Esophagus (tissue), 2 donors: ENCODE results near the gene PCYT2. TPM values are rescaled to one million over a fixed set of nuclear protein-coding genes. Genes with fewer than 3 reads are reported as not detected.

Source experiments
- H3K27ac ChIP-seq, 2 donors: one replicate each; pipeline ENCODE4 v1.5.1; 2013; ENCODE audit warnings: low read depth in 2 of 2, mild to moderate bottlenecking in 2 of 2, inconsistent platforms in 1 of 2, low read length in 1 of 2, moderate library complexity in 1 of 2
- H3K27me3 ChIP-seq, 2 donors: one replicate each; pipeline ENCODE4 v1.6.1; 2013; ENCODE audit warnings: low read length in 2 of 2, control low read depth in 1 of 2, mild to moderate bottlenecking in 1 of 2; ENCODE audit not compliant: insufficient read depth in 2 of 2, control insufficient read depth in 1 of 2
- H3K36me3 ChIP-seq, 2 donors: one replicate each; pipeline ENCODE4 v1.6.1; 2013; ENCODE audit warnings: low read length in 1 of 2; ENCODE audit not compliant: control insufficient read depth in 2 of 2, insufficient read depth in 2 of 2
- H3K4me1 ChIP-seq, 2 donors: one replicate each; pipeline ENCODE4 v1.6.1; 2013; ENCODE audit warnings: low read length in 1 of 2; ENCODE audit not compliant: control insufficient read depth in 2 of 2, insufficient read depth in 2 of 2
- H3K4me3 ChIP-seq, 2 donors: one replicate each; pipeline ENCODE4 v1.5.1; 2013; ENCODE audit warnings: low read length in 2 of 2, mild to moderate bottlenecking in 2 of 2, low read depth in 1 of 2, moderate library complexity in 1 of 2
- H3K9me3 ChIP-seq, 2 donors: one replicate each; pipeline ENCODE4 v1.6.1; 2013; ENCODE audit warnings: mild to moderate bottlenecking in 2 of 2, low read depth in 1 of 2, low read length in 1 of 2, moderate library complexity in 1 of 2; ENCODE audit not compliant: control insufficient read depth in 2 of 2, insufficient read depth in 1 of 2
- WGBS, 2 donors: extraction: QIAGEN DNeasy Blood & Tissue Kit; methylation state at CpG; one replicate each; pipeline ENCODE4 v1.1.7; 2013; 5-methylcytosine and 5-hydroxymethylcytosine counted together
- polyA plus RNA-seq, 2 donors: library from polyadenylated mRNA; stranded (reverse); fragments of 200-250 nt; gene quantifications; one replicate each; pipeline ENCODE4 v1.2.3, GENCODE V29; 2013
- donor health status: healthy with polysubstance abuse.
- donor health status: Bipolar disorder and iron deficiency.

The PCYT2 gene
- polyA plus RNA-seq, 2 donors: 23.1 to 46.5 TPM

- Histone ChIP-seq H3K27ac (peak overlapping the region; percentile 23 to 68), H3K9me3 (no peaks in the 10 kb centered on the region), H3K36me3 (peaks cover 8 to 28% of the 10 kb centered on the region in 2 donors), H3K4me3 (no peak overlapping the region), H3K4me1 (peaks cover 3 to 26% of the 10 kb centered on the region in 2 donors), H3K27me3 (no peaks in the 10 kb centered on the region)
- WGBS, 2 donors: 59 to 60% methylated on average over 26 to 28 of the region's 28 CpGs
These were observed 43.1 kb downstream of the PCYT2 start for GRCh38 chr17:81867991-81868673.

GRCh38 chr17:81867170-81867990 is 43.8 kb downstream of the PCYT2 start:
- Histone ChIP-seq H3K4me3 (no peak overlapping the region), H3K9me3 (no peaks in the 10 kb centered on the region), H3K4me1 (peaks cover 3 to 24% of the 10 kb centered on the region in 2 donors), H3K27ac (peak overlapping the region; percentile 23 to 68), H3K27me3 (no peaks in the 10 kb centered on the region), H3K36me3 (peaks cover 8 to 29% of the 10 kb centered on the region in 2 donors)
- WGBS, 2 donors: 38 to 42% methylated on average over 23 of the region's 23 CpGs

DNA sequence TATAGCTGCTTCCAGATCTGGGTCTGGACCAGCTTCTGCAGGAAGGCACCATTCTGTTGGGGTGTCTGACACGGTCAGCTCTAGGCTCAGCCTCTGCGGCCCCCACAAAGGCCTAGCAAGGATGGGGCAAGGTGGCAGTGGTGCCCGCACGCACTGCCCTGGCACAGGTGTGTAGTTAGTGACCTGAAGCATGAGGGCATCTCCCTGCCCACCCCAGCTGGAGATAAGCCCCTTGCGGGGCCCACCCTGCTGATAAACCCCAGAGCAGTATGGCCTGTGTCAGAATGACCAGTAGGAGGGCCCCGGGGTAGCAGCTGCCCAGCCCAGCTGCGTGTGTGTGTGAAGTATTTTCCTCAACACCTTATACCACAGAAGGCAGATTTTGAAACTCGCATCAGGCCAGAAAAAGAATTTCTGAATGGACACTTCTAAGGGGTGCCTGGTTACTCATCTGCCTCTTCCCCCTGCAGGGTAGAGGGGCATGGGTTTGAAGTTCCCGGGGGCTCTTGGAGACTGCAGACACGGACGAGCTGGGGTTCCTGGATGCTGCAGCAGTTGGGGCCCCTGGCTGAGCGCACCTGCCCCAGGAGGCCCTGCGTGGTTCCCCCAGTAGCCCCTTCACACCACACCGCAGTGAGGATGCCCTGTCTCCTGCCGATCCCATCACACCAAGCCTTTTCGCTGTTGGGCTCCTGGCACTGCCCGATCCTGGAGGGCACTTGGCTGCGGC is 44.6 kb downstream of the PCYT2 start:
- H3K4me3 ChIP-seq: no peak overlapping the region
- no peaks in the 10 kb centered on the region for H3K27me3 ChIP-seq
- peaks cover 3 to 24% of the 10 kb centered on the region in 2 donors for H3K4me1 ChIP-seq
- no peaks in the 10 kb centered on the region for H3K9me3 ChIP-seq
- H3K36me3 ChIP-seq: peaks cover 8 to 29% of the 10 kb centered on the region in 2 donors
- whole genome bisulfite sequencing, 2 donors: 72 to 79% methylated on average over 18 of the region's 18 CpGs
- peak overlapping the region; percentile 13 to 68 for H3K27ac ChIP-seq

GRCh38 chr17:81865733-81866439 is 45.3 kb downstream of the PCYT2 start:
- peak overlapping the region in 1 of 2 donors; percentile 53 for H3K27ac ChIP-seq
- peaks cover 8 to 29% of the 10 kb centered on the region in 2 donors for H3K36me3 ChIP-seq
- H3K4me3 ChIP-seq: no peak overlapping the region
- no peaks in the 10 kb centered on the region for H3K27me3 ChIP-seq
- H3K9me3 ChIP-seq: no peaks in the 10 kb centered on the region
- WGBS, 2 donors: 43 to 61% methylated on average over 18 of the region's 18 CpGs
- H3K4me1 ChIP-seq: peaks cover 3 to 24% of the 10 kb centered on the region in 2 donors

DNA sequence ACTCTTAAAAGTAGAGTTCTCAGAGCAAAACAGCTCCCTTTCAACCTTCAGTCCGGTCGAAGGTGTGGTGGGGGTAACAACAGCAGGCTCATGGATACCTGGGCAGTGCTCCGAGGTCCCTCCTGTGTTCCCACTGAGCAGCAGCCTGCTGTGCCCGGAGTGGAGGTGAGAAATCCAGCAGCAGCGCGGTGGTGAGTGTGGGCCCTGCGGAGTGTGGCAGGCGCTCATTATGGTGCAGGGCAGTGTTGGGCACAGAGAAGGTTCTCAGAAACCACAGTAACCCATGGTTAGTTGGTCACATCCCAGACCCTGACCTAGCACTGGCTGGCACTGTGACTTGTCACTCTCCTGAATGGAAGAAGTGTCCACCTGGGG is 45.9 kb downstream of the PCYT2 start:
- H3K4me3 ChIP-seq: no peak overlapping the region
- H3K9me3 ChIP-seq: no peaks in the 10 kb centered on the region
- peak overlapping the region in 1 of 2 donors; percentile 53 for H3K27ac ChIP-seq
- peaks cover 8 to 29% of the 10 kb centered on the region in 2 donors for H3K36me3 ChIP-seq
- peaks cover 3 to 24% of the 10 kb centered on the region in 2 donors for H3K4me1 ChIP-seq
- WGBS, 2 donors: 77 to 93% methylated on average over 8 of the region's 8 CpGs
- no peaks in the 10 kb centered on the region for H3K27me3 ChIP-seq

GRCh38 chr17:81863833-81864768 is 47.1 kb downstream of the PCYT2 start:
- Histone ChIP-seq H3K4me3 (no peak overlapping the region), H3K27me3 (no peaks in the 10 kb centered on the region), H3K27ac (peak overlapping the region; percentile 2 to 67), H3K4me1 (peaks cover 0 to 18% of the 10 kb centered on the region in 2 donors), H3K9me3 (no peaks in the 10 kb centered on the region), H3K36me3 (peaks cover 0 to 24% of the 10 kb centered on the region in 2 donors)
- 68 to 73% methylated on average over 9 of the region's 9 CpGs for WGBS, 2 donors

- H3K27me3 ChIP-seq: no peaks in the 10 kb centered on the region
- 70 to 80% methylated on average over 6 of the region's 6 CpGs for WGBS, 2 donors
- H3K9me3 ChIP-seq: no peaks in the 10 kb centered on the region
- H3K36me3 ChIP-seq: peaks cover 0 to 25% of the 10 kb centered on the region in 2 donors
- H3K4me3 ChIP-seq: no peak overlapping the region
- peak overlapping the region; percentile 2 to 42 for H3K27ac ChIP-seq
- peaks cover 3 to 20% of the 10 kb centered on the region in 2 donors for H3K4me1 ChIP-seq
These were observed 48.0 kb downstream of the PCYT2 start for GRCh38 chr17:81863123-81863675.

- Histone ChIP-seq H3K9me3 (no peaks in the 10 kb centered on the region), H3K4me1 (peaks cover 3 to 20% of the 10 kb centered on the region in 2 donors), H3K4me3 (peak overlapping the region; percentile 80 to 83), H3K36me3 (peaks cover 0 to 21% of the 10 kb centered on the region in 2 donors), H3K27me3 (no peaks in the 10 kb centered on the region), H3K27ac (peak overlapping the region; percentile 98 to 99)
- WGBS, 2 donors: 0 to 1% methylated on average over 67 to 74 of the region's 74 CpGs
These were observed 50.2 kb downstream of the PCYT2 start for GRCh38 chr17:81860756-81861568.
